ENCODE data around the gene SOS1.

GRCh38 chr2:39141334-39142271 is 20.8 kb upstream of the SOS1 start:
- TF ChIP-seq EZH2 (optimal IDR thresholded peaks at IDR 0.05; ENCODE audit: low read depth, low read length) (no peak), CTCF (IDR thresholded peaks at IDR 0.05; ENCODE audit: low read length) (no peak), EZH2phosphoT487 (IDR thresholded peaks at IDR 0.05; ENCODE audit: low read length) (no peak)

All from MM.1S (cell line).